SK-N-SH (cell line): ENCODE results near the gene PRR33. TPM values are rescaled to one million over a fixed set of nuclear protein-coding genes. Genes with fewer than 3 reads are reported as not detected.
A peak's percentile ranks its signal among the peaks of the same experiment; 100 is the strongest.

Experiments
- CTCF ChIA-PET: fragments of 300-600, 350-600 bp; formaldehyde crosslinking; extraction: SDS; loops from one replicate; lab custom pipeline; 2021; lab: Yijun Ruan, JAX
- POLR2A ChIA-PET: fragments of 350-600 bp; sonication (Branson Sonifier 250); formaldehyde crosslinking; extraction: SDS; loops from one replicate; lab custom pipeline; 2020; ENCODE audit warnings: antibody characterized with exemption, inconsistent platforms; lab: Yijun Ruan, JAX
- DNase-seq: peaks from one replicate; pipeline ENCODE4 v3.0.0; 2012
- H2AFZ ChIP-seq: fragments of 200-600 bp; sonication (generic); 2 replicates; pipeline ENCODE4 v1.8.1; 2016; ENCODE audit warnings: antibody characterized with exemption, mild to moderate bottlenecking, low read depth
- H3F3A ChIP-seq: fragments of 200-600 bp; sonication (generic); replicated peaks from 2 replicates; pipeline ENCODE3; 2016; ENCODE audit warnings: antibody characterized with exemption, mild to moderate bottlenecking; ENCODE audit not compliant: insufficient read depth
- H3K27ac ChIP-seq, 2 experiments: fragments of 200-500 bp in 1 of 2; fragments of 200-600 bp in 1 of 2; sonication (Bioruptor generic) in 1 of 2; sonication (generic), shearing (Covaris generic) in 1 of 2; 2 replicates each; pipeline versions ENCODE4 v1.5.1 to v1.6.1; 2014 to 2016; ENCODE audit warnings: low read depth in 2 of 2, inconsistent platforms in 1 of 2, low read length in 1 of 2, mild to moderate bottlenecking in 1 of 2, mixed read lengths in 1 of 2
- H3K27me3 ChIP-seq: fragments of 200-600 bp; sonication (generic), shearing (Covaris generic); 2 replicates; pipeline ENCODE4 v1.6.1; 2016; ENCODE audit warnings: mixed run types; ENCODE audit not compliant: insufficient read depth
- H3K36me3 ChIP-seq, 2 experiments: fragments of 200-500 bp in 1 of 2; fragments of 200-600 bp in 1 of 2; sonication (Bioruptor generic) in 1 of 2; sonication (generic) in 1 of 2; replicated peaks in 1 of 2; 2 replicates each; pipeline versions ENCODE3 to v1.5.1; 2014 to 2016; ENCODE audit warnings: low read length in 1 of 2, mild to moderate bottlenecking in 1 of 2; ENCODE audit not compliant: insufficient read depth in 2 of 2, control insufficient read depth in 1 of 2
- H3K4me1 ChIP-seq, 2 experiments: fragments of 200-500 bp in 1 of 2; fragments of 200-600 bp in 1 of 2; sonication (Bioruptor generic) in 1 of 2; sonication (generic), shearing (Covaris generic) in 1 of 2; 2 replicates each; pipeline versions ENCODE4 v1.5.1 to v1.6.1; 2014 to 2016; ENCODE audit warnings: low read depth in 1 of 2, low read length in 1 of 2, mixed run types in 1 of 2; ENCODE audit not compliant: insufficient read depth in 2 of 2, control insufficient read depth in 1 of 2
- H3K4me2 ChIP-seq: fragments of 200-600 bp; sonication (generic), shearing (Covaris generic); 2 replicates; pipeline ENCODE4 v1.6.1; 2017; ENCODE audit warnings: mixed run types
- H3K4me3 ChIP-seq, 2 experiments: fragments of 200-500 bp in 1 of 2; fragments of 200-600 bp in 1 of 2; sonication (Bioruptor generic) in 1 of 2; sonication (generic), shearing (Covaris generic) in 1 of 2; 2 replicates each; pipeline versions ENCODE4 v1.5.1 to v1.8.1; 2014 to 2016; ENCODE audit warnings: low read depth in 2 of 2, inconsistent platforms in 1 of 2, low read length in 1 of 2, mild to moderate bottlenecking in 1 of 2, mixed read lengths in 1 of 2, moderate library complexity in 1 of 2
- H3K79me2 ChIP-seq: fragments of 200-600 bp; sonication (generic); 2 replicates; pipeline ENCODE4 v1.8.1; 2017; ENCODE audit warnings: mild to moderate bottlenecking; ENCODE audit not compliant: insufficient read depth
- H3K9ac ChIP-seq: fragments of 200-600 bp; sonication (generic); 2 replicates; pipeline ENCODE4 v1.6.1; 2017; ENCODE audit warnings: mixed run types
- H3K9me2 ChIP-seq: fragments of 200-600 bp; sonication (generic); 2 replicates; pipeline ENCODE4 v1.6.1; 2017; ENCODE audit warnings: mixed run types
- H3K9me3 ChIP-seq: fragments of 200-600 bp; sonication (generic); 2 replicates; pipeline ENCODE4 v1.6.1; 2017; ENCODE audit warnings: mixed run types, mild to moderate bottlenecking, moderate library complexity
- H4K20me1 ChIP-seq: fragments of 200-600 bp; sonication (generic); 2 replicates; pipeline ENCODE4 v1.6.1; 2017; ENCODE audit warnings: mild to moderate bottlenecking, mixed run types; ENCODE audit not compliant: insufficient read depth
- CTCF ChIP-seq: fragments of 200-600 bp; sonication (generic); IDR thresholded peaks from 2 replicates; pipeline ENCODE4 v1.6.1; 2017; ENCODE audit warnings: antibody characterized with exemption, mild to moderate bottlenecking, moderate library complexity
- ELF1 ChIP-seq: IDR thresholded peaks from 2 replicates; pipeline ENCODE4 v1.4.0; 2012
- EZH2phosphoT487 ChIP-seq: fragments of 200-600 bp; sonication (generic); IDR thresholded peaks from 2 replicates; pipeline ENCODE4 v1.6.1; 2017; ENCODE audit warnings: low read depth, mixed run types, mild to moderate bottlenecking, antibody characterized with exemption, moderate library complexity, borderline replicate concordance
- IRF3 ChIP-seq: fragments of 150-350 bp; IDR thresholded peaks from 2 replicates; pipeline ENCODE4 v1.6.1; 2016; ENCODE audit warnings: mild to moderate bottlenecking, low read depth, low read length
- MAX ChIP-seq: IDR thresholded peaks from 2 replicates; pipeline ENCODE4 v1.4.0; 2012; ENCODE audit warnings: low read depth
- MEF2A ChIP-seq: IDR thresholded peaks from 2 replicates; pipeline ENCODE4 v1.4.0; 2012; ENCODE audit warnings: low read depth, borderline replicate concordance
- MXI1 ChIP-seq: IDR thresholded peaks from 2 replicates; pipeline ENCODE4 v1.6.1; 2012; ENCODE audit warnings: mild to moderate bottlenecking, low read depth, low read length, improper control_type of control experiment
- NFIC ChIP-seq: IDR thresholded peaks from 2 replicates; pipeline ENCODE4 v1.4.0; 2012; ENCODE audit warnings: borderline replicate concordance
- PBX3 ChIP-seq: IDR thresholded peaks from 2 replicates; pipeline ENCODE4; 2012
- POLR2AphosphoS5 ChIP-seq: IDR thresholded peaks from 2 replicates; pipeline ENCODE4 v1.6.1; 2012; ENCODE audit warnings: low read depth, low read length
- RCOR1 ChIP-seq: fragments of 150-350 bp; IDR thresholded peaks from 2 replicates; pipeline ENCODE4 v1.6.1; 2017; ENCODE audit warnings: antibody characterized with exemption, low read length
- RFX5 ChIP-seq: IDR thresholded peaks from 2 replicates; pipeline ENCODE4 v1.6.1; 2012; ENCODE audit warnings: mild to moderate bottlenecking, improper control_type of control experiment, low read length
- TEAD4 ChIP-seq: IDR thresholded peaks from 2 replicates; pipeline ENCODE4 v1.4.0; 2012; ENCODE audit warnings: mild to moderate bottlenecking, borderline replicate concordance; ENCODE audit not compliant: insufficient read depth
- USF1 ChIP-seq: IDR thresholded peaks from 2 replicates; pipeline ENCODE4 v1.4.0; 2012; ENCODE audit warnings: low read depth, borderline replicate concordance
- YY1 ChIP-seq: IDR thresholded peaks from 2 replicates; pipeline ENCODE4 v1.4.0; 2012; ENCODE audit warnings: low read depth, mild to moderate bottlenecking
- ZBTB33 ChIP-seq: IDR thresholded peaks from 2 replicates; pipeline ENCODE4 v1.4.0; 2012; ENCODE audit warnings: low read depth, borderline replicate concordance
- WGBS: methylation state at CpG from one replicate; pipeline ENCODE4 v1.1.6; 2017; ENCODE audit warnings: low lambda C conversion rate; 5-methylcytosine and 5-hydroxymethylcytosine counted together
- polyA plus RNA-seq, 3 experiments: library from polyadenylated mRNA; depleted of rRNA; stranded (reverse); fragments of >200 nt; gene quantifications; 2 replicates each; pipeline ENCODE4 v1.2.3, GENCODE V29; 2012

The PRR33 gene
- polyA plus RNA-seq, 1 of the 3 experiments (the other 2 are of a cell fraction) = not detected

GRCh38 chr11:1932681-1933080 is 41.0 kb upstream of the PRR33 start:
- no peak for DNase-seq
- CTCF ChIA-PET = interaction anchor here (1.0 to 1.5 kb wide), 3 partner anchors 41 to 239 kb away, joined by 3 to 5 read pairs (median 3); partner anchors contain the start of gene PRR33
- no peaks in the 10 kb centered on the region for H3K27me3 ChIP-seq
- no peak for TF ChIP-seq RCOR1
- TF ChIP-seq MEF2A = no peak
- no peak for TF ChIP-seq MXI1
- TF ChIP-seq ZBTB33 = no peak
- TF ChIP-seq RFX5 = no peak
- no peak for TF ChIP-seq YY1
- TF ChIP-seq MAX = no peak
- no peak for TF ChIP-seq TEAD4
- TF ChIP-seq POLR2AphosphoS5 = no peak
- TF ChIP-seq, all 33 proteins: peak for 0
- Histone ChIP-seq H3K9me2 (no peaks in the 10 kb centered on the region), H4K20me1 (no peaks in the 10 kb centered on the region), H3K9ac (no peak overlapping the region), H3K4me3 (no peak overlapping the region), H3K27ac (no peak overlapping the region), H3F3A (no peaks in the 10 kb centered on the region), H2AFZ (no peak overlapping the region), H3K79me2 (no peaks in the 10 kb centered on the region), H3K9me3 (no peaks in the 10 kb centered on the region), H3K4me1 (peaks cover 0 to 7% of the 10 kb centered on the region in 2 experiments; a peak in 1 of 4 replicates), H3K4me2 (no peak overlapping the region), H3K36me3 (no peaks in the 10 kb centered on the region)
- WGBS = 54% methylated on average over 4 of the region's 4 CpGs
- POLR2A ChIA-PET = no interaction called here

GRCh38 chr11:1932105-1932480 is 40.4 kb upstream of the PRR33 start:
- H3K9me3 ChIP-seq = no peaks in the 10 kb centered on the region
- H3K9me2 ChIP-seq = no peaks in the 10 kb centered on the region
- no peak overlapping the region for H3K4me2 ChIP-seq
- no peak overlapping the region for H3K9ac ChIP-seq
- peaks cover 0 to 7% of the 10 kb centered on the region in 2 experiments; a peak in 1 of 4 replicates for H3K4me1 ChIP-seq
- H3K36me3 ChIP-seq = no peaks in the 10 kb centered on the region
- no peaks in the 10 kb centered on the region for H3K79me2 ChIP-seq
- H3F3A ChIP-seq = no peaks in the 10 kb centered on the region
- peak; percentile 32 for DNase-seq
- 78% methylated on average over 10 of the region's 11 CpGs for WGBS
- H3K4me3 ChIP-seq = no peak overlapping the region
- H2AFZ ChIP-seq = no peak overlapping the region
- H3K27me3 ChIP-seq = no peaks in the 10 kb centered on the region
- CTCF ChIA-PET = interaction anchor here (1.4 to 1.5 kb wide), 2 partner anchors 50 to 238 kb away, joined by 3 to 5 read pairs; no protein-coding TSS in a partner anchor
- no peaks in the 10 kb centered on the region for H4K20me1 ChIP-seq
- POLR2A ChIA-PET = no interaction called here
- no peak overlapping the region for H3K27ac ChIP-seq
- TF ChIP-seq USF1 (no peak), MXI1 (no peak), IRF3 (no peak), CTCF (no peak), ELF1 (no peak), PBX3 (no peak), EZH2phosphoT487 (no peak), ZBTB33 (no peak), NFIC (no peak)
